ENCODE measurements around the gene LHFPL6.

LHFPL6 gene

DNA sequence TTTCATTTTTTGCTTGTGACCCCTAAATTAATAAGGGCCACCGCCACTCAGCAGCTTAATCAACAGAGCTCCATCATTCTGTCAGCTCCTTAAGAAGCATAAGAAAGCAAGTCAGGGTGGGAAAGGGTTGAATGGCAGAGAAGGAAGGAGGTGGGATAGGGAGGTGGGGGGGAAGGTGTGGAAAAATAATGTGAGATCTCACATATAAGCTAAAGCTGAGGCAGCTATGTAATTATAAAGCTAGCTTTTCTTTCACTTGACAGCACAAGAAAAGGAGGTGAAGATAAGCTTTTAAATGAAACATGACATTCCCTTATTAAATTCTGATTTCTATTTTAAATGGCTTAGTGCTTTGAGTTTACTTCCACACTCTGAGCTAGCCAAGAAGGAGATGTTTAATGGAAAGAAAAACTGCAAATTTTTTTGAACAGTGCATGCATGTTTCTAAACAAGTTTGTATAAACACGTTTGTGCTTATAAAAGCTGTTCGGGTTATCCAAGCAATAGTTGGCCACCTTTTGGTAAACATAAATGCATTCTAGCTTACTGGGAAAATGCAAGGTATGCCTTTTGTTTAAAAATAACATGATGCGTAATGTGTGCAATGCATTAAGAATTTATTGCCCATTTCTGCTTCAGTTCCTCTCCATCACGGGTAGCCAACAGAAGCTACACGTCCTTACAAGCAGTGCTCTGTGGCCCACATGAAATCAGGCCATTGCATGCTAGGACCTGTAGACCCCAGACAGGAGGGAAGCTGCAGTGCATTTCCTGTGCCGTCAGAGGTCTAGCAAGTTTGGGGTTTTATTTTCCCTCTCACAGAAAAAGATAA, 96.2 kb downstream of the LHFPL6 start:
- no peak for DNase-seq

DNA sequence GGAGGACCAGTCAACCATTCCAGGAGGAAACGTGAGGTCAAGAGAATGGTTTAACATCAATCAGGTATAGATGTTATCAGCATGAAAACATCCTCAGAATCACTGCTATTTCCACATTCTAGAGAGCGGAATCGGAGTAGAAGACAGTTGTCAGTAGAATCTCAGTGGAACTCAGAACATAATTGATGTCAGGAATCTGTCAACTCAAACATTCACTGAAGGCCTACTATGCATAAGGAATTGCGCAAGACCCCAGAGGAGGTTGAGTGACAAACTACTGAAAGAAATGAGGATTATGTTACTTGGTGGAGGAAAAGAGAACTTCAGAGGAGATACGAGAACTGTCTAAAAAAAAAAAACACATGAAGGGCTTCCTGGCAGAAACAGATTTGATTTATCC, 97.8 kb downstream of the LHFPL6 start:
- no peak for DNase-seq

DNA sequence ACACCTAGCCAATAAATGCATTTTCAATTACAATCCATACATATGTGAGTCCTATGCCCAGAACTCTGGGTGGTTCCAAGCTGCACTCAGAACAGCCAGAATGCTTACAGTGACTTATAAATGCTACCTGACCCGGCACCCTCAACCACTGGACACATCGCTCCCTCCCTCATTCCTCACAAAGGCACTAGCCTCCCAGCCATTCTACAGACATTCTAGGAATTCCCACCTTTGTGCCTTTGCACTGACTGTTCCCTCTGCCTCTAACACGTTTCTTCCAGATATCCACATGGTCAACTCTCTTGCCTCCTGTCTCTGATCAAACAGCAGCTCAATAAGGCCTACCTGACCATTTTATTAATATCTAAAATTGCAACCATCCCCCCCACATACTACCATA, 99.9 kb downstream of the LHFPL6 start:
- DNase-seq, result no peak

DNA sequence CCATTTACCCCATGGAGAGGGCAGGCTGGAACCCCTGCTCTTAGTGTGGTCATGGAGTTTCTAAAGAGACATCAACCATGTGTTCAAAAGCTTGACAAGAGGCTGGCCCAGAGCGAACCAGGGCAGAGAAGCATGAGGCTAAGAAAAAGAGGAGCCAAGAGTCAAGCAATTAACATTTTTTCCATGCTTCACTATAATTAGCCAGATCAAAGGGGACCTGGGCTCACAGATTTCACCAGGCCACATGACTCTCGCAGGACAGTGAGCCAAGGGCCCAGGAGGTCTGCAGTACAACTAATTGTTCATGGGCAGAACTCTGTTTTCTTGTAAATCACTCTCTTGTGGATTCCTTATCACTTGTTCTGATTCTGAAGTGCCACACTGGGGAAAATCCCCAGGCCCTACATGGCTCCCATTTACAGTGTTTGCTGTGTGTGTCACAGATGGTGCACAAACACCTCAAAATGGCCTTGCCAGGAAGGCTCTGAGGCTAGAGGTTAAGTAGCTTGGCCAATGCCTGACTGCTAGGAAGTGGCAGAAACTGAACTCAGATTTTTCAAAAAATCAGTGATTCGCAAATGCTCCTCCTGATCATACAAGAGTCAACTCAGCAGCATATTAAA, 101.2 kb downstream of the LHFPL6 start:
- DNase-seq, result no peak

DNA sequence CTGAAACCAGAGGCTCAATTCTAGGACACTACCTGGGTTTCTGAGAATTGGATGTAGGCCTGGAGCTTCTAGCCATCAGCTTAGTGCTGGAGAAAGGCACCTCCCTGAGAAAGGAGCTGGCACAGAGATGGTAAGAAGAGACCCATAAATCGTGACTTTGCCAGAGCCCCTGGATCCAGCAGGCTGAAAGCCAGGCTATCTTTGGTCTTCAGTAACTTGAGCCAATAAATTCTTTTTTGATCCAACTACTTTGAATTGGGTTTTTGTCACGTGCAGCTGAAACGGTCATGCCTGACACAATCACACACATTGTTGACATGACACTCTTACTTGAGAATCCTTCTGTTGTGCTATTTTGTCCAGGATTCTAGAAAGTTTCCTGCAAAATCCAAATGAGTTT, 103.4 kb downstream of the LHFPL6 start:
- no peak for DNase-seq

DNA sequence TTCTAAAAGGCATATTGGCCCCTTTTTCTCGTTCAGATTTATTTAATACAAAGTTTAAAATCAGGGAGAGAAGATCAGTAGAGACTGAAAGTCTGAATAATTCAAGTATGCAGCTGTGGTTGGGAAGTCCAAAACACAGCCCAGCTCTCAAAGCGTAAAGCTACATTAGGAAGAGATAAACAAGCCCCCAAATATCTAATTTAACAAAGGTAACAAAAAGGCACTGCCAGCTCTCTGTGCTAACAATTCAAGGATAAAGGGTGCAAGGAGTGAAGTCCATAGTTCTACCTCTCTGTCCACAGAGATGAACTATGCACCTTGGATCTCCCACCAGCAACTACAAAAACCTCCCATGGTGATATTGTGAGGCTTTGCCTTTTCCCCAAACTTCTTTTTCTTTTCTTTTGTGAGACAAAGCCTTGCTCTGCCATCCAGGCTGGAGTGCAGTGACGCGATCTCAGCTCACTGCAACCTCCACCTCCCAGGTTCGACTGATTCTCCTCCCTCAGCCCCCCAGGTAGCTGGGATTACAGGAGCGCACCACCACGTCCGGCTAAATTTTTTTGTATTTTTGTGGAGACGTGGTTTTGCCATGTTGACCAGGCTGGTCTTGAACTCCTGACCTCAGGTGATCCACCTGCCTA, 104.4 kb downstream of the LHFPL6 start:
- no peak for DNase-seq

DNA sequence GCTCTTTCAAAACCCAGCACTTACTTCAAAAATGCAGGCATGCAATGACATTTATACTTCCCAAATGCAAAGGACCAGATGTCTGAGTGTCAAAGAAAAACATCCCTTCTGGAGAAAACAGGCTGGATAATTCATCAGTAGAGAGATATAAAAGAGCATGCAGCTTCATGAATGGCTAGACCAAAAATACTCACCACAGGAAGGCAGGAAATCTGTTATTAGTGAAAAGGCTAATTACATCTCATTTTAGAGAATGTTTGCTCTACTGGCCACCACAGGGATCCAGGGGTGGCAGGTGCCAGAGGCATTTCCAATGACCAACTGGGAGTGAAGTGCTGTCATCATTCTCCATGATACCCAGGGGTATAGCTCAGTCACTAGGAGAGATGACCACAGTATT, 106.5 kb downstream of the LHFPL6 start:
- DNase-seq, result no peak

DNA sequence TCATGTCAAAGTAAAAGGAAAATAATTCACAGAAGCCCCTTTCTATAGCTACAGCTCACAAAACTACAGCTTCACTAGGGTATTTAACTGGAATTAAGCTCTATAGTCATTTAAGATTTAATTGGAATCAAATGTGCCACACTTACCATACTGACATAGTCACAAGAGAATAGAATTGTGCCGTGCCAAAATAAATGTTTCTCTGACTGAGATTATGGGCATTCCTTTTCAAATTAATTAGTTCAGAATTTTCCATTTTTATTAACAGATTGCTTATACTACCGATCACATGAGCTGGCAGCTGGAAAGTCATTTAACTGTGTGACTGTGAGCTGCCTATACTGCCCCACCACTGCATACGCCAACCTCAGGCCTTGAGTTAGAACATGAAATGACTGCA, 108.4 kb downstream of the LHFPL6 start:
- no peak for DNase-seq

DNA sequence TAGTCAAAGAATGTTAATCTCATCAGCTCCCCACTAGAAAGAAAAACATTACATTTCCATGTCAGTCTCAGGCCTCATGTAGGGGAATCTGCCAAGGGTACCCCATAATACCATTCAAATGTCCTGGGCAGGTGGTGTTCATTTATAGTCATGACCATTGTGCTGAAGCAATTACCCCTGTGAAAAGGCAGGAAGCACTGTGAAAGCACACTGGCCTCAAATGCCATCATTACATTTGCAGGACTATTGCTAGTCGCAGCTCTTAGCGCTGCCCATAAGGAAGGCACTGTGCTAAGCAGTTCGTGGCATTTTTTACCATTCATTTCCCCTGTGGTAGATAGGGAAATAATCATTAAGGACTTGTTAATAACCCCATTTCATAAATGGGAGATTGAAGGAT, 109.0 kb downstream of the LHFPL6 start:
- DNase-seq, result no peak

DNA sequence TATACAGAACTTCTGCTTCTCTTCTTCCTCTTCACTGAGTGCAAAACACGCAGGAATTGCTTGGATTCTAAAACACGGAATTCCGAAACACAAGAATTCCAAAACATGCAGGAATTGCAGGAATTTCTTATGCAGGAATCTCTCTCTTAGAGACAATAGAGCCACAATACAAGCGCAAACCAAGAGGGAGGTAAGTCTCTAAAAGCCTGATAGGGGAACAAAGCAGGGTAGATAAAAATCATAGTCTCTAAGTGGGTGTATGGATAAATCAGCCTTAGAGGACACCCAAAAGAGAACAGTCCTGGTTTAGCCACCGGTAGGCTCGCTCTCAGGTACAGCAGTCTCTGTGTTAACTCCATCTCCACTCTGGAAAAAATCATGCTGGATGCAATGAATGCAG, 112.9 kb downstream of the LHFPL6 start:
- DNase-seq, result no peak

DNA sequence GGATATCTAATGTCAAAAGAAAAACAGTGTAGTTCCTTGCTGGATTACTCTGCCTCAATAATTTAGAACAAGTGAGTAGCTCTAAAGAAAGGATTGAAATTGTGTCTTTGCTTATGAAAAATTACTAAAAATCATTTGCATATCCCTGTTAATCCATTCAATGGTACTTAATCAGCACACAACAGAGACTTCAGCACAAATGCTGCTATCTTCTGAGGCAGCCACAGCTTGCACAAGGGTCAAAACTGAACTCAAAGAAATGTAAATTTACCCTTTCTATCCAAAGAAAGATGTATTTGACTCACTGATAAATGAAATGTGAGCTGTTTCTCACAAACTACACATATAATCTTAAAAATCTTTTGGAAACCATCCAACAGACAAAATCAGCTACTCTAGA, 116.2 kb downstream of the LHFPL6 start:
- no peak for DNase-seq

DNA sequence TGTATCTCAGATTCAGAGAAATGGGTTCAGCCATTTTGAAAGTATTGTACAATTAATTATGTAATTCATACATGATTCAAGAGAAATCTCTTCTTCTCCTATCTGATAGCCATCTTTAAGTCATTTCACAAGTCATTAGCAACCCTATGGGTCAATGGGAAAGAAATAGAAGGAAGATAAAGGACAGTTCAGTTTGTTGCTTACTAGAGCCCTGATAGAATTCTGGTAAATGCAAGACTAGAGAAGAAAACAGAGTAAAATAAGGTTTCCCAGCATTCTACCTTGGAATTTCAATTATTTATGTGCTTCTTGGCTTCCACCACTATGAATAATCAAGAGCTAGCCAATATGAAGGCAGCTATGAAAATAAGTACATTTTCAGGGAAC, 117.7 kb downstream of the LHFPL6 start:
- no peak for DNase-seq

DNA sequence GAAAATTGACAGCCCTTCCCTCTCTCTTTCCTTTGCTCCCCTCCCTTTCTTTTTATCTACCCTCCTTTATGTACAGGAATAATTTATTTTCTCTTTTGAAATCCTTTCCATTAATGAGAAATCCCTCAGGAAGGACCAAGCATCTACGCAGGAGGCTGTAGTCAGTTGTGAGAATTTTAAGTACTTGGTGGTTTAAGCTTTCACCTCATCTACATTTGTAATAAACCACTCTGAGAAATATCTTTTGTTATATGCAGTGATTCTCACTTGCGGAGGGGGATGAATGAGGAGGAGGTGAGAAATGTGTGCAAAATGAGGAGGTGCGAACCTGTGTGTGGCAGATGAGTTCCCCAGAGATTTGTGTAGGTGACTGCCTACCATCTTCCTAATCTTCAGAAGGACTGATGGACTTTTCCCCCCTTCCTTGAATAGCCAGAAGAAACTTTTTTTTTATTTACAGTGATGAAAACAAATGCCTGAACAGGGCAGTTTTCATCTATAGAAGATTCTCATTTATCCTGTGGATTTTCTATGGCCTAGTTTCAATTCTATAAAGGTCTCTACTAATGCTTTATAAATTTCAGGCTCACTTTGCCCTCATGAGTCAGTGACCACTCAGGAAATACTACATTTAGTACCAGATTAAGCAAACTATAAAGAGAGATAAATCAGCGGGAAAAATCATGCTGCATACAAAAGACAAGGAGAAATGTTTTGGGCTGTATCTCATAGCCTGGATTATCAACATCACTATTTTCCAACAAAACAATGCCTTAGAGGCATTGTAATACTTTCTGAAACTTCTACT, 118.3 kb downstream of the LHFPL6 start:
- DNase-seq, result no peak

DNA sequence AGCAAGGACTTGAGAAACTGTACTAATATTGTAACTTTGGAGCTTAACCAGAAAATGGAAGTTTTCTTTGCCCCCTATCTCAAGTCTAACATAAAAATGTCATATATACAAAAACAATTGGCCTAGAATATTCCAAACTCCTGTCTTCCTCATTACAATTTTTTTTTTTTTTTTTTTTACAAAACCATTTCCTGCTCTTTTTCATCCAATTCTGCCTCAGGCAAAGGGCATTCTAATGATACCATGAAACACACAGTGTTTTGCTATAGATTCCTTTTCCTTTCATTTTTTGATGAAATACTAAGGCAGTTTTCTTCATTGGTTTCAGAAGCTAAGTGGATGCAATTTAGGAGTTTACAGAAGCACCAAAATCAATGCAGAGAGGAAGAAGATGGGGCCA, 119.7 kb downstream of the LHFPL6 start:
- no peak for DNase-seq

DNA sequence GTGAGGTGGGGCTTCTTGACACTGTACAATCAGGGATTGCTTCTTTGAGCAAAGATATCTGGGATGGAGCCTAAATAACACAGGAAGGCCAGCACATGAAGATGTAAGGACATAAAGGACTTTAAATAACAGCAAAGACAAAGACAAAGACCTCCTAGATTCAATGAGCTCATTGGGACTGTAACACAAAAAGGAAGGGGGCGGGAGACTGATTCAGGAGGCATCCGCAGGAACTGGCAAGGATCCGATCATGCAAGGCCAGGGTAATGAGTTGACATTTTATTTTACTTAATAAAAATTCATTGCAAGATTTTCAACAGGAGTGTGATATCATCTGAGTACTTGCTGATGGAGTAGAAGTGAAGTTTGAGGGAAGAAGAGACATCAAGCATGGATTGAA, 121.5 kb downstream of the LHFPL6 start:
- no peak for DNase-seq

DNA sequence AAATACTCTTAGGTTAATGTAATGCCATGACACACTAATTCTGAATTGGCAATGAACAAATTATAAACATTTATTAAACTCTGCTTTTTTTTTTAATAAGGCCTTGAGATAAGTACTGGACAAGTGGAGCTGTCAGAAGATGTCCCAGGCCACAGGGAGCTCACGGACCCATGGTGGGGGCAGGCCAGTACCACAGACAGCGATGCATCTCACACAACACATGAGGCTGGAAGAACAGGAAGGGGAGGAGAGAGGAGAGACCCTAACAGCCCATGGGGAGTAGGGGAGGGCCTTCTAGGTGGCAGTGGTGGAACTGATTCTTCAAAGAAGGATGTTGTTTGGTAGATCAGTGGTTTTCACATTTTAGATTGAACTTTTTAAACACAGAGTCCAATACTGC, 128.4 kb downstream of the LHFPL6 start:
- no peak for DNase-seq

DNA sequence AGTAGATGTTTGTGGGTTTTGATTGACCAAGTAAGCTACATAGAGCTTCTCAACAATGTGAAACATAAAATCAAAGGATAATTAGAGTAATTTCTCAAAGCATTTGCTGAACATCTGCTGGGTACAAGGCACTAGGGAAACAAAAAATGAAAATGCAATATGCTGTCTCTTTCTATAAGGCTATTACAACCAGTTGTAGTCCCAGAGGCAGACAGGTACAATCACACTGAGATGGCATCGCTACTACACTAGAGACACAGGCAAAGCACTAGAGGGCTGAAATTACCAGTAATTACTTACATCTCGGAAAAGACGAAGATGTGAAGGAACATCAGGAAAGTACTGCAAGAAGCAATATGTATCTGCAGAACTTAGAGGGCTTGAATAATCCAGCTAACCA, 133.3 kb downstream of the LHFPL6 start:
- no peak for DNase-seq

DNA sequence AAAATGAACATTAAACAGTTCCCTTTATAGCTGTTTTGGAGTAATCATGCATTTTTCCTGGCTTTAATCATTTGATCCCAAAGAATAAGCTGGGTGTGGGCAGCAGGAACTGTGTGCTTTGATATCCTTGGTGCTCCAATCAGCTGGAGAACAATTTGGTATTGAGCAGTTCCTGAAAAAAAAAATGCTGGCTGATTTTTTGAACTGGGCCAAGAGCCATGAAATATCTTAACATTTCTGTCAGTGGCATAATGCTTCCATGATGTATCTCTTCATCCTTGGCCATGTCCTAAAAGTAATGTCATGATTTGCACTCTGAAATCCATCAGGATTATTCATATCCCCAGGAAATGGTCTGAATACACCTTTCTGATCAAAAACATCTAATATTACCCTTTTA, 134.7 kb downstream of the LHFPL6 start:
- no peak for DNase-seq

DNA sequence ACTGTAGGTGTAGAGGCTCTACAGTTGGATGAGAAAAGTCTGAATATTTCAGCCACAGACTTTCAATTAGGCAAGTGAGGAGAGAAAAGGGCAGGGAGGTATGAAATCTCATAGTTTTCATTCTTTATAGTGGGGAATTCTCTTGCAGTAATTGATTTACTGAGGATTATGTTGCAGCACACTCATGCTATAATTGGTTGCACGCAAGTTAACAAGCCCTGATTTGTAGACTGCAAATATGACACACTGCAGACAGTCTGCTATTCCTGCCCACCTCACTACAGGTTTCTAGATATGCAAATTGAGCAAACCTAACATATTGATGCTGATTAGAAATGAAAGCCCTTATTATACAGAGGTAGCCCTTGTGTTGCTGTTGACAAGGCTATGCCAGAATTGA, 139.4 kb downstream of the LHFPL6 start:
- no peak for DNase-seq

DNA sequence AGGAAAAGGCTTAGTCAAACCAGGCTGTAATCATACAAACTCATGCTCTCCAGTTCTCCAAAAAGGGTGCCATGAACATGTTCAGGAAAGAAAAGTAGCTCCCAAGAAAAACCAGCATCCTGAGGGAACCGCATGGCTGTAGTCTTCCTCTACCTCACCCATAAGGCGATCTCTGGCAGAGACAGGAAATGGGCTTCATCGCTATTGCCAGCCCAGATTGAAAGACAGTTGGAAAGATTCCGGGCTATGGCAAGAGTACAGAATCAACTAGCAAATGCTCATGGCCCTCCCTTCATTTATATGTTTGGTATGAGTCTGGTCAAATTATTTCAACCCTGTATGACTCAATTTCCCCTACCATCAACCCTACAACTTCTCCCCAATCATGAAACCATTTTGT, 140.1 kb downstream of the LHFPL6 start:
- DNase-seq, result no peak

DNA sequence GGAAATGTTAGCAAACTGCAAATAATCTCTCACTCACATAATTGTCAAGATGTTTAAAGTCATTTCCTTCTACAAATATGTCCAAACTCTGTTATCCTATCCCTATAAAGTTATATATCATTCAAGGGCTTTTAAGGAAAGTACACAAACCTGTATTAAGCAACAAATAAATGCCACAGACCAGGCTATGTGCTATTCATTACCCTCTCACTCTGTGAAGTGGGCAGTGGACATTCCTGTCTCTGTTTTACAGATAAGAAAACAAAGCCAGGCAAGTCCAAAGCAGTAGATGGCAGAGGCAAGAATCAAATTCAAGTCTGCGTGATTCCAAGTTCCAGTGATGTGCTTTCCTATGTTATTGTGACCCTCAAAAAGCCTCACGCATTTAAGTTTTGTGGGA, 140.6 kb downstream of the LHFPL6 start:
- no peak for DNase-seq

DNA sequence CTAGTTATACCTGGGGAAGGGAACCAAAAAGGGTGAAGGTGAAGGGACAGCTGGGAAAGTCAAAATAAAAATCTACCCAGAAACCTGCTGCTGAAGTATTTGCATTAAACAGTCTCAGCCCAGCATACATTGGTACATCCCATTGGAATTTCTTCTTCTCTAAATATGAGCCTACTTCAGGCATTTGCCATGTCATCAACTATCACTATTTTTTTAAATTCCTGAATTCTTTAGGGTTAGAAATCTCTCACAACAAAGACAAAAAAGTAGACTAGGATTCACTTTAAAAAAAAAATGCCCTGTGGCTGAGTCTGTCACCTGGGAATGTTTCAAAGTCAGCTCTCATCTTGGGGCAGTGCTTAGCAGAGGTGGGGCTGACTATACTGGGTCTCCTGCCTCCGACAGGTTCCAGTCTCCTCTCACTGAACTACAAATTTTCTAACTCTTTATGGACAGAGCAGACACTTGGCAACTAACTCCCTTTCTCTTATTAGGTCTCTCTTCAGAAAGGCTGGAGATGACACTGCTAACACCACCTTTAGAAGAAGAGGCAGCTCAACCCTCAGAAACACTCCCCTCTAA, 141.2 kb downstream of the LHFPL6 start:
- no peak for DNase-seq

DNA sequence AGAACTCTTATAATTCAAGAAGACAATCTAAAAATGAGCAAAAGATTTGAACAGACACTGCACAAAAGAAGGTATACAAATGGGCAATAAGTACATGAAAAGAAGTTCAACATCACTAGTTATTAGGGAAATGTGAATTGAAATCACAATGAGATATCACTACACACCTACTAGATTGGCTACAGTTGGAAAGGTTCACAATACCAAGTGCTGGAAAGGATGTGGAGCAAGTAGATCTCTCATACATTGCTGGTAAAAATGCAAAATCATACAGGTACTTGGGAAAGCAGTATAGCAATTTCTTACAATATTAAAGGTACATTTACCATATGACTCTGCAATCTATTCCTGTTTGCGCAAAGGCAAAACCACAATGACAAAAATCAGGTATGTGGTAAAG, 145.7 kb downstream of the LHFPL6 start:
- no peak for DNase-seq
